HG03571 (cell line): ENCODE measurements around the gene MANSC4.

Source experiments
- ATAC-seq: cut with Tn5 transposase; IDR thresholded peaks from one replicate; pipeline ENCODE4 v1.9.1; 2021; ENCODE audit not compliant: unreplicated experiment

MANSC4 gene

GRCh38 chr12:27779920-27780611 lies at the start of gene MANSC4, which contains the start of gene KLHL42:
Gene MANSC4 (minus strand): TSS chr12:27780236. CDS start chr12:27771276, 8,960 bp downstream.
Gene KLHL42 (plus strand): TSS chr12:27780233. CDS start chr12:27780331, 98 bp downstream.
- ATAC-seq, result peak; percentile 75

GRCh38 chr12:27828196-27828595 lies 48.2 kb upstream of the MANSC4 start:
- no peak for ATAC-seq

GRCh38 chr12:27826076-27826475 lies 46.0 kb upstream of the MANSC4 start:
- no peak for ATAC-seq

DNA sequence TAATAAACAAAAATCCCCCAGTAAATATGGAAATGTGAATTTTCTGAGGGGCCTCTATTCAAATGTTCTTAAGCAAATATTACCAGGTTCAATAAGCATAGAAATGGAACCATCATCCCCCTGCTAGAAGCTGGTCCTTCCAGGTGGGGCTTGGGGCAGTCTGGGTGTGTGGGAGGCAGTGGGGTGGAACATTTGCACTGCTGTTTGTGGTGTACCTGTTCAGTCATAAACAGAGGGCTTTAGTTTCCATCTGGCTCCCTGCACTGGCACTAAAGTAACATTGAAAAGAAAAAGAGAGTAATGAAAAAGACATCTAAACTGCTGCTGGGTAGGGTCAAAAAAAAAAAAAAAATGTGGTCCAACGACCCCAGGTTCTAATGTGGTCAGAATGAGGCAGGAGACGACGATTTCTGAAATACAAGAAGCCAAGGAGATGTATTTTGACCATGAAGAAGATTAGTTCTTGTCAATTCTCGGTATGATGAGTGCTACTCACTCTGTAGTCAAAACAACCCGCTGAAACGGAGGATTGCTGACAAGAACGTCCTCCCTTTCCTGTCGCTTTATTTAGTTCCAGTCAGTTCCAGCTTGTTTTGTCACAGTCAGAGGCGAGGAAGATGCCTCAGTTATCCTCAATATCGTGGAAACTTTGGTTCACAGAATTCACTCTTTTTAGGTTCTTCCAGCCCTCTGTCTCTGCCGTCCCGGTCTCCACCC lies 44.2 kb upstream of the MANSC4 start:
- peak; percentile 62 for ATAC-seq

DNA sequence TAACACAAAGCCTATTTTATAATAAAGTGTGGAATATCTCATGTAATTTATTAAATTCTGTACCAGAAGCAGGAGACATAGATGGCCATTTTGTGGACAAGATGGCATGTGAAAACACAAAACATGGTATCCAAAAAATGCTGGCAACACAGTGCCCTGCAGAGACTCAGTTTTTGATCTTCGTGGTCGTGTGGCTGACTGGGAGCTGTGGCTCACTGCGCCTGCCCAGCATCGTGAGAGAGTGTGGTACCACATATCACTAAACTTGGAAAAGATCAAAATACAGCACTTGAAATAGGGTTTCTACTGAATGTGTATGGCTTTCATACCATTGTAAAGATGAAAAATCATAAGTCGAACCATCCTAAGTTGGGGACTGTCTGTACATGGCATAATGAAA lies 43.0 kb upstream of the MANSC4 start:
- no peak for ATAC-seq

- peak; percentile 65 for ATAC-seq
Measured at GRCh38 chr12:27822076-27822712, 42.2 kb upstream of the MANSC4 start.

- peak; percentile 35 for ATAC-seq
Measured at GRCh38 chr12:27821259-27821973, 41.4 kb upstream of the MANSC4 start.

GRCh38 chr12:27820564-27820963 lies 40.5 kb upstream of the MANSC4 start:
- ATAC-seq, result no peak

- ATAC-seq, result no peak
Measured at GRCh38 chr12:27818401-27818918, 38.4 kb upstream of the MANSC4 start.

- ATAC-seq, result no peak
Measured at GRCh38 chr12:27817766-27818165, 37.7 kb upstream of the MANSC4 start.

DNA sequence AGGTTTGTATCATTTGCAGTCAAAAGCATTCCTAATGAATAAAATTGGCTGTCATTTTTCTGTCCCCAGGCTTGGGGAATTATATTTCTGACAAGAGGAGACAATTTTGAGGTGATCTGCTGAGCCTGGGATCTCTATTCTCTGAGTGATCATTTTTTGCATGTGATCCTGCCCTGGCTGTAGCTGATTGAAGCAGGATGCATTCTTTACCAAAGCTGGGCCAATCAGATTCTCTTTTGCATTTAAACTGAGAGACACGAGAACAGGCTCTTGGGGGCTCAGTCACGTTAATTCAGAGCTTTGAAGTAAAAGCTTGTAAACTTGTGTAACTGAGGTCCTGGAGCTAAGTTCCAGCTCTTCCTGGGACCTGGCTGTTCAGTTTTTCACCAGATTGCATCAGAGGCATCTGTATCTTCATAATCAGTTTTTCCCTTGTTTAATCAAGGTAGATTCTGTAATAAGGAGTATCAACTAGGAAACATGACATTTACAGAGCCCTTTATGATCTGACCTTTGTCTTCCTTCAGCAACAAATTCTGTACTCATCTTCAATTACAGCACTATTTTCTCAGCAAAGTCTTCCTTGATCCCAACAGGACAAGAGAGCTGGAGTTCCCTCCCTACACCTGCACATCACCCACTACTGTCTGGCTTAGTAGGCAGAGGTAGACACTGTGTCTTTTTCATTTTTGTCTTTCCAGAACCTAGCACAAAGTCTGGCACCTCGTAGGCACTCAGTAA lies 35.0 kb upstream of the MANSC4 start:
- no peak for ATAC-seq

GRCh38 chr12:27814411-27814810 lies 34.4 kb upstream of the MANSC4 start:
- no peak for ATAC-seq

DNA sequence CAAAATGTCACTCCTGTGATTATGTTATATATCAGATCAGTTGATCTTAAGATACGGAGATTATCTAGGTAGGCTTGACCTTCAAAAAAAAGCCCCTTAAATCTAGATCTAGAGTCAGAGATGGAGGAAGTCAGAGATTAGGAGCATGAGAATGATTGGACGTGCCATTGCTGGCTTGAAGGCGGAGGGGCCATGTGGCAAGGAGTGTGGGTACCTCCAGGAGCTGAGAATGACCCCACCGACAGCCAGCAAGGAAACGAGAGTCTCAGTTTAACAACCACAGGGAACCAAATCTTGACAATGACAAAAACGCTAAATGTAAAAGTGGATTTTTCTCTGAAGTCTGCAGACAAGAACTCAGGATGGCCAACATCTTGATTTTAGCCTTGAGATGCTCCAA lies 32.5 kb upstream of the MANSC4 start:
- no peak for ATAC-seq

DNA sequence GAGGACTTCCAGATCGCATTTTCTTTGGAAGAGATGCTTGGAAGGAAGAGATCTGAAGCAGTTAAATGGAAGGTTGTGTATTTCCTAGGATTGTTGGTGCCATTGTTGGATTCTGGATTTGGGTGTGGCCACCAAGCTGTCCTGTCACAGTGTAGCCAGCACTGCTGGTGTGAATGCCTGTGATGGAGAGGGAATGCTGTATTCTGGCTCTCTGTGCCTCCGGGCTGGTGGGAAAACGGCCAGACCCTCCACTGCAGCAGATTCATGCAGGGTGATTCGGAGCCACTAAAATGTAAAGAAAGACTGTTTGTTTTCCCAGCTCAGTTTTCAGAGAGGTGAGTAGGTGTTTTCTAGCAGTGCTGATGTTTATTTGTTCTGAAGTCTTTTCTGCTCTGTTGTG lies 30.7 kb upstream of the MANSC4 start:
- no peak for ATAC-seq

- no peak for ATAC-seq
Measured at GRCh38 chr12:27808841-27809240, 28.8 kb upstream of the MANSC4 start.

- ATAC-seq, result no peak
Measured at GRCh38 chr12:27807063-27807703, 27.1 kb upstream of the MANSC4 start.

- no peak for ATAC-seq
Measured at GRCh38 chr12:27806259-27806658, 26.2 kb upstream of the MANSC4 start.

GRCh38 chr12:27805238-27805637 lies 25.2 kb upstream of the MANSC4 start:
- ATAC-seq, result no peak

DNA sequence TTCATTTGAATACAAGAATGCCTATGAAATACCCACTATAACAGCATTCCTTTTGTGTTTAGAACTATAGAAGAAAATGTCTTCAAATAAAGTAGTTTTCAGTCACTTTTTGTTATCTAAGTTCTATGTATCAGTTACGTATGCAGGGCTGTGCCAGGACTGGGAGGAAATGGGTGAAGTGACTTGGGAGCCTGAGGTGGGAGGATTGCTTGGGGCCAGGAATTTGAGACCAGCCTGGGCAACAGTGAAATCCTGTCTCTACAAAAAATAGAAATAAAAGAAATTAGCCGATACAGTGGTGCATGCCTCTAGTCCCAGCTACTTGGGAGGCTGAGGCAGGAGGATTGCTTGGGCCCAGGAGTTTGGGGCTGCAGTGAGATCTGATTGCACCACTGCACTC lies 22.9 kb upstream of the MANSC4 start:
- no peak for ATAC-seq

- no peak for ATAC-seq
Measured at GRCh38 chr12:27802511-27802910, 22.5 kb upstream of the MANSC4 start.
